ENCODE results near the gene PFKM.

- no peak for TF ChIP-seq CTCF (IDR thresholded peaks at IDR 0.05; ENCODE audit: low read length)
- no peak for TF ChIP-seq EZH2 (IDR thresholded peaks at IDR 0.05; ENCODE audit: borderline replicate concordance, low read length)
Measured at GRCh38 chr12:48118284-48118871, 786 bp upstream of the PFKM start.
